H7 (cell line): ENCODE measurements around the gene KRTAP3-1. TPM values are rescaled to one million over a fixed set of nuclear protein-coding genes. Genes with fewer than 3 reads are reported as not detected.

Source experiments
- DNase-seq: peaks from one replicate; pipeline ENCODE4 v3.0.0; 2012
- H3K27me3 ChIP-seq: 2 replicates; pipeline ENCODE4 v1.6.0; 2011; ENCODE audit warnings: mild to moderate bottlenecking, low read length; ENCODE audit not compliant: control insufficient read depth, insufficient read depth
- H3K36me3 ChIP-seq: replicated peaks from 2 replicates; pipeline ENCODE4 v1.5.1; 2011; ENCODE audit warnings: low read length; ENCODE audit not compliant: control insufficient read depth, insufficient read depth
- H3K4me3 ChIP-seq: 2 replicates; pipeline ENCODE4 v1.5.1; 2011; ENCODE audit warnings: low read depth, mild to moderate bottlenecking, control low read depth, low read length, moderate library complexity; ENCODE audit not compliant: insufficient read depth
- total RNA-seq: library from RNA; depleted of rRNA; stranded (reverse); fragments of >200 nt; shearing (Covaris generic); gene quantifications from 2 replicates; pipeline ENCODE4 v1.2.3, GENCODE V29; 2014

Gene KRTAP3-1
- total RNA-seq, 1 experiment from 2014 or later, result not detected

GRCh38 chr17:41026715-41027471 lies 18.0 kb upstream of the KRTAP3-1 start, which contains the start of gene KRTAP1-5:
KRTAP1-5 (minus strand) TSS chr17:41027208; CDS start chr17:41027155, 53 bp downstream.
- Histone ChIP-seq H3K36me3 (no peaks in the 10 kb centered on the region), H3K27me3 (no peaks in the 10 kb centered on the region), H3K4me3 (no peak within 1 kb of the TSS)
- DNase-seq, result no peak

- Histone ChIP-seq H3K36me3 (no peaks in the 10 kb centered on the region), H3K4me3 (no peak overlapping the region), H3K27me3 (no peaks in the 10 kb centered on the region)
- no peak for DNase-seq
Observed at GRCh38 chr17:41024697-41025096, 15.8 kb upstream of the KRTAP3-1 start.

GRCh38 chr17:41020336-41020735 lies 11.4 kb upstream of the KRTAP3-1 start:
- no peak for DNase-seq
- no peak overlapping the region for H3K4me3 ChIP-seq
- no peaks in the 10 kb centered on the region for H3K27me3 ChIP-seq
- H3K36me3 ChIP-seq, result no peaks in the 10 kb centered on the region

DNA sequence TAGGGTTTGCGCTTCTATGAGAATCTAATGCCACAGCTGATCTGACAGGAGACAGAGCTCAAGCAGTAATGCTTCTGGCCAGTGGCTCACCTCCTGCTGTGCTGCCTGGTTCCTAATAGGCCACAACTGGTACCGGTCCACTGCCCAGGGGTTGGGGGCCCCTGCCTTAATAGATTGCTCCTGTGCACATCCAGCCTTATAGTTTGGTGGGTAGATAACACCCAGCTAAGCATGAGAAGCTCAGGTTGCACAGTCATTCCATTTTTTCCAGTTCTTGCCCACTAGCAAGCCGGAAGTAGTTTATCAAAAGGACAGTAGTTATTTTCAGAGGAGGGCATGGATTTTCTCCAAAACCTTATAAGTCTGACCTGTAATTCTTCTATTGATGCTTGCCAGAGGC lies 10.5 kb upstream of the KRTAP3-1 start:
- Histone ChIP-seq H3K4me3 (no peak overlapping the region), H3K36me3 (no peaks in the 10 kb centered on the region), H3K27me3 (no peaks in the 10 kb centered on the region)
- DNase-seq, result no peak

DNA sequence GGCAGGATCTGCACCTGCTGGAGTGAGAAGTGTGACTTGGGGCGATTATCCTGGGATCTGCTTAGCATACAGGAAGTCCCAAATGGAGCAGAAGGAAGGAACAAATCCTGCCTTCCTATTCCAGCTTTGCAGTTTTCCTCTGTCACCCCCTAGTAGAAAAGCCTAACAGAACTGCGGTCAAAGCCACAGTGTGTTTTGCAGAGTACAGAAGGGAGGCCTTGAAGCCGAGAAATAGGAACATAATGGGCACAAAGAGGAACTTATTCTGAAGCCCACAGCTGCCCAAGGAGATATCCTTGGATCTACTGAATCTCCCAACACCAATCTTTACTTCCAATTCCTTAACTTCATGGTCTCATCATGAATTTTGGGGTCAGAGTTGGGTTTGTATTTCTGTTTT lies 9.6 kb upstream of the KRTAP3-1 start:
- H3K36me3 ChIP-seq, result no peaks in the 10 kb centered on the region
- no peak overlapping the region for H3K4me3 ChIP-seq
- H3K27me3 ChIP-seq, result no peaks in the 10 kb centered on the region
- DNase-seq, result no peak

DNA sequence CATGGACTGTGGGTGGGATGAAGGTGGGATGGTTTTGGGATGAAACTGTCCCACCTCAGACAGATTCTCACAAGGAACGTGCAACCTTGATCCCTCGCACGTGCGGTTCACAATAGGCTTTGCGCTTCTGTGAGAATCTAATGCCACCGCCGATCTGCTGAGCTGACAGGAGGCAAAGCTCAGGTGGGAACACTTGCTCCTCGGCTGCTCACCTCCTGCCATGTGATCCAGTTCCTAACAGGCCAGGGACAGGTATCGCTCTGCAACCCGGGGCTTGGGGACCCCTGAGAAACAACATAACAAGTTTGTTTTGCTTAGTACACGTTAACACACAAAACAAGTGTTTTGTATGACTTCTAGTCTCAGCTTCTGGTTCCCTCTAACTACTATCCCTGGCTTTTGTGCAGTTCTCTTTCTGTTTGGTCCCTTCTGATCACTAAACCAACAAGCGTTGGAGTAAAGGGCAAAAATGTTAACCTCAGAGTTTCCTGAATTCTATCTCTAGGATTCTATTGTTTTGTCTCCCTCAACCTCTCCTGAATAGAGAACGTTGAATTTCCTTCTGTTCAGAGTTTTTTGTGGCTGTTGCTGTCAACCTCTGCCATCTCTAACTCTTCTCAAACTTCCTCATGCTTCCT lies 7.8 kb upstream of the KRTAP3-1 start:
- Histone ChIP-seq H3K4me3 (no peak overlapping the region), H3K36me3 (no peaks in the 10 kb centered on the region), H3K27me3 (no peaks in the 10 kb centered on the region)
- no peak for DNase-seq

DNA sequence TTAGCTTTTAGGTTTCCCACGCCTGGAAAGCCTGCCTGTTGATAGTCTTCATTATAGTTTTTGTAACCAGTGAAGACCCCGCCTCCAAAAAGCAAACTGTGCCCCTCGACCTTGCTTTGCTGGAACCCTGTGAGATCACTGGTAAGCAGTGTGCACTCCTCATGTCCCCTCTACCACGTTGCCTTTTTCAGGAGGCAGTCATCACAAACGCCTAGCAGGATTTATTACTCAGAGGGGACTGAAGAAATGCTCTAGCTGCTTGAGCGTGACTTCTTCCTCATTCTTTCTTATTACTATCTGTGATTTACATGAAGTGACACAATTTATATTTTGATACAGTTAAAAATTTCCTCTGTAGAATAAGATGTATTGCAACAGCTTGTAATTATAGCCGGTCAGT lies 6.5 kb upstream of the KRTAP3-1 start:
- H3K36me3 ChIP-seq, result no peaks in the 10 kb centered on the region
- no peak overlapping the region for H3K4me3 ChIP-seq
- no peaks in the 10 kb centered on the region for H3K27me3 ChIP-seq
- DNase-seq, result no peak

GRCh38 chr17:41013606-41014005 lies 4.7 kb upstream of the KRTAP3-1 start:
- H3K27me3 ChIP-seq, result no peaks in the 10 kb centered on the region
- H3K36me3 ChIP-seq, result no peaks in the 10 kb centered on the region
- no peak overlapping the region for H3K4me3 ChIP-seq
- DNase-seq, result no peak

DNA sequence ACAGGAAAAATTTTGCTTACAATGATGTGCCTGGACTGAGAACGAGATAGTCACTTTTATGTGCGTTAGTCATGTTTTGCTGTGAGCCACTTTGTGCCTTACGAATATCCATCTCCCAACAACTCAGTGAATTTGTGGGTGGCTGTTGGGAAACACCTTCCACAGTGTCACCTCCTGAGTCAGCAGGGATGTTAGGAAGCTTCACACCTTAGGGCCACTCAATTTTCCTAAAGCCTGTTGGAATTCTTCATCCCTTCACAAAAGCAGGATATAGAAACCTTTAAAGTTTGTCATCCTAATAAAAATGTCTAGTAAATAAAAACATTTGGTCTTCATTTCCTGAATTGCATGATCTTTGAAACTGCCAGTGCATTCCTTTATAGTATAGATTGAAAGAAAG lies 4.3 kb upstream of the KRTAP3-1 start:
- Histone ChIP-seq H3K4me3 (no peak overlapping the region), H3K27me3 (no peaks in the 10 kb centered on the region), H3K36me3 (no peaks in the 10 kb centered on the region)
- no peak for DNase-seq

- no peaks in the 10 kb centered on the region for H3K27me3 ChIP-seq
- no peak for DNase-seq
- H3K4me3 ChIP-seq, result no peak overlapping the region
- no peaks in the 10 kb centered on the region for H3K36me3 ChIP-seq
Observed at GRCh38 chr17:41012326-41013120, 3.6 kb upstream of the KRTAP3-1 start.

DNA sequence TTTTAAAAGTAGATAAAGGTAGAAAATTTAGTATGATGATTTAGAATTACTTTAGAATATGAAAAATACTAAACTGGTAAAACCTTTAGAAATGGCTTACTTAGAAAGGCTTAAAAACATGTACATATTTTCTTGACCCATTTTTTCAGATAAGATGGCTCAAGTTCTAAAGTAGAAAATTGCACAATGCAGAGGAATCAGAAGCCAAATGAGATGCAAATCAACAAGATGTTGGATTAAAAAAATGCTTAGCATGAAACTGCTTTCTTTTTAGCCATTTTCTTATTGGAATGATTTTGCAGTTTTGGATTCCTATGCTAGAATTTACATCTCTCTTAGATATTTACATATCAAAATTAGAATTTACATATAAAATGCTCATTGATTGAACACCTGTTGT lies 1.5 kb upstream of the KRTAP3-1 start:
- no peaks in the 10 kb centered on the region for H3K36me3 ChIP-seq
- no peaks in the 10 kb centered on the region for H3K27me3 ChIP-seq
- H3K4me3 ChIP-seq, result no peak overlapping the region
- DNase-seq, result no peak

- no peak for DNase-seq
- Histone ChIP-seq H3K4me3 (no peak overlapping the region), H3K36me3 (no peaks in the 10 kb centered on the region), H3K27me3 (no peaks in the 10 kb centered on the region)
Observed at GRCh38 chr17:41009936-41010335, 1.0 kb upstream of the KRTAP3-1 start.

DNA sequence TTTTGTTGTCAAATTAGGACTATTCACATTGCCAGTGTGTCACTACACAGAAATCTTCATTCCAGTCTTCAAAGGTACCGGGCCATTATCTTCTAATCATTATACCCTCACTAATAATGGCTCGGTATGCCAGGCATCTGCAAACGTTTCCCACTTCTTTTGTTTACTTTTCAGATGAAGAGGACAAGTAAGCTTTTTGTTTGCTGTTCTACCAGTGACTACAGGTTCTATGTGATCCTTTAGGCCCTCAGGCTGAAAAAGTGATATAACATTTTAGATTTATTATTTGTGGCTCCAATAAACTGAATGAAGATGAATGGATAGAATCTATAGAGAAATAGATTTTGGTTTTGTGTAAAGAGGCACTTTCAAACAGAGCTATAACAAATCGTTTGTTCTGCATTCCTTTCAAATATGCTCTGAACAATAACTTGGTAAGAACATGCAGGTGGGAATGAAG lies 403 bp upstream of the KRTAP3-1 start:
- Histone ChIP-seq H3K36me3 (no peaks in the 10 kb centered on the region), H3K27me3 (no peaks in the 10 kb centered on the region), H3K4me3 (no peak overlapping the region)
- DNase-seq, result no peak

DNA sequence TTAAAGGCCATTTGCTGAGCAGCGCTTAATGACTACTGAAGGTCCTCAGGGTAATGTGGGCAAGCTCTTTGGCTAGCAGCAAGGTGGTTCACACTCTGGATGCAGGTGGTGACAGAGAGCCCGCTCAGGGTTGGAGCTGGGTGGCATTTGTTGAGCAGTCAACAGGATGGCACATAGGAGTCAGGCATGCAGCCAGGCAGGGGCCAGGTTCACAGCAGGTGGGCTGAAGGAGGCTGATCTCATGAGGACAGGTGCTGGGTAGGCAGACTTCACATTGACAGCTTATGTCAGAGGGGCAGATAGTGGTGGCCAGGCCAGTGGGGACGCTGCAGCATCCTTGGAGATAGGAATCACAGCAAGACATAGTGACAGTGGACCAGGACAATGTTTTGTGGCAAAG lies 4.5 kb downstream of the KRTAP3-1 start:
- DNase-seq, result no peak
- H3K27me3 ChIP-seq, result no peaks in the 10 kb centered on the region

GRCh38 chr17:41003926-41004325 lies 5.0 kb downstream of the KRTAP3-1 start:
- no peak for DNase-seq
- H3K27me3 ChIP-seq, result no peaks in the 10 kb centered on the region
- no peaks in the 10 kb centered on the region for H3K36me3 ChIP-seq
- H3K4me3 ChIP-seq, result no peak overlapping the region

More for the DNA sequence above, 4.5 kb downstream of the KRTAP3-1 start:
- Histone ChIP-seq H3K36me3 (no peaks in the 10 kb centered on the region), H3K4me3 (no peak overlapping the region)
